K562 (cell line): ENCODE results near the gene MYO1A. TPM values are rescaled to one million over a fixed set of nuclear protein-coding genes. Genes with fewer than 3 reads are reported as not detected.
A peak's percentile ranks its signal among the peaks of the same experiment; 100 is the strongest.

Source experiments
- ELF1 ChIP-seq: fragments of 200-800 bp; sonication (Bioruptor generic); IDR thresholded peaks from 2 replicates; pipeline ENCODE4 v1.6.1; 2016; ENCODE audit warnings: missing genetic modification characterization, missing compliant biosample characterization
- ESRRA ChIP-seq: fragments of 450-650 bp; IDR thresholded peaks from 2 replicates; pipeline ENCODE4 v1.6.1; 2014; ENCODE audit warnings: low read depth, mild to moderate bottlenecking, moderate library complexity, borderline replicate concordance
- GTF2E2 ChIP-seq: fragments of 200-800 bp; sonication (Bioruptor generic); IDR thresholded peaks from 2 replicates; pipeline ENCODE4 v1.6.1; 2016; ENCODE audit warnings: missing genetic modification characterization, missing compliant biosample characterization
- HNRNPL ChIP-seq: fragments of 200-400 bp; formaldehyde crosslinking; IDR thresholded peaks from 2 replicates; pipeline ENCODE4 v1.6.1; 2017; ENCODE audit warnings: low read depth, mild to moderate bottlenecking, low read length
- KDM4B ChIP-seq, 2 experiments: fragments of 450-650 bp in 1 of 2; sonication (generic) in 1 of 2; IDR thresholded peaks; 2 replicates each; pipeline ENCODE4 v1.6.1; 2016 to 2017; ENCODE audit warnings: borderline replicate concordance in 2 of 2, antibody characterized with exemption in 1 of 2, low read depth in 1 of 2, mild to moderate bottlenecking in 1 of 2
- MCM7 ChIP-seq, 2 experiments: fragments of 450-650 bp; IDR thresholded peaks; 2 replicates each; pipeline ENCODE4 v1.6.1; 2016 to 2018
- NCOR1 ChIP-seq: fragments of 450-650 bp; IDR thresholded peaks from 2 replicates; pipeline ENCODE4 v1.6.1; 2016; ENCODE audit warnings: mild to moderate bottlenecking, moderate library complexity
- NFIC ChIP-seq: fragments of 450-650 bp; IDR thresholded peaks from 2 replicates; pipeline ENCODE4 v1.6.1; 2017; ENCODE audit warnings: mild to moderate bottlenecking, inconsistent platforms
- POLR2H ChIP-seq: IDR thresholded peaks from 2 replicates; pipeline ENCODE4 v1.6.1; 2016; ENCODE audit warnings: missing genetic modification characterization, low read depth, mild to moderate bottlenecking, control low read depth, missing compliant biosample characterization, moderate library complexity
- PTTG1 ChIP-seq: fragments of 450-650 bp; IDR thresholded peaks from 2 replicates; pipeline ENCODE4 v1.6.1; 2016; ENCODE audit warnings: low read depth, mild to moderate bottlenecking, missing genetic modification characterization, missing compliant biosample characterization
- RBM25 ChIP-seq: fragments of 200-400 bp; formaldehyde crosslinking; IDR thresholded peaks from 2 replicates; pipeline ENCODE4 v1.6.1; 2018; ENCODE audit warnings: low read length, low read depth, moderate library complexity; ENCODE audit not compliant: severe bottlenecking
- RREB1 ChIP-seq: fragments of 250-450 bp; sonication (Bioruptor Pico); IDR thresholded peaks from 2 replicates; pipeline ENCODE4 v1.4.0; 2020
- SIN3B ChIP-seq: fragments of 450-650 bp; IDR thresholded peaks from 2 replicates; pipeline ENCODE4 v1.6.1; 2017; ENCODE audit warnings: low read depth, mild to moderate bottlenecking, moderate library complexity
- TAL1 ChIP-seq: fragments of 450-650 bp; IDR thresholded peaks from 2 replicates; pipeline ENCODE4 v1.6.1; 2016; ENCODE audit warnings: mild to moderate bottlenecking
- TOE1 ChIP-seq, 2 experiments: fragments of 450-650 bp in 1 of 2; sonication (generic) in 1 of 2; formaldehyde crosslinking in 1 of 2; IDR thresholded peaks; 2 replicates each; pipeline versions ENCODE4 v1.7.1 to v1.8.0; 2016 to 2022; ENCODE audit warnings: borderline replicate concordance in 2 of 2, mild to moderate bottlenecking in 2 of 2, antibody characterized with exemption in 1 of 2, inconsistent platforms in 1 of 2, low read depth in 1 of 2, missing genetic modification reagents in 1 of 2, moderate library complexity in 1 of 2
- ZFP1 ChIP-seq: fragments of 450-650 bp; formaldehyde crosslinking; IDR thresholded peaks from 2 replicates; pipeline ENCODE4 v1.4.0; 2020; ENCODE audit warnings: mild to moderate bottlenecking, mixed read lengths
- ZNF354B ChIP-seq: fragments of 250-450 bp; sonication (Bioruptor Pico); IDR thresholded peaks from 2 replicates; pipeline ENCODE4 v1.4.0; 2020
- ZNF561 ChIP-seq: fragments of 450-650 bp; formaldehyde crosslinking; conservative IDR thresholded peaks from 2 replicates; pipeline ENCODE4 v1.4.0; 2020; ENCODE audit warnings: mild to moderate bottlenecking, moderate library complexity
- ZNF589 ChIP-seq: fragments of 200-800 bp; sonication (Bioruptor generic); IDR thresholded peaks from 2 replicates; pipeline ENCODE4 v1.6.1; 2016; ENCODE audit warnings: low read depth, missing genetic modification characterization, missing compliant biosample characterization
- polyA plus RNA-seq, 8 experiments: library from polyadenylated mRNA; depleted of rRNA in 4 of 8; stranded (reverse) in 5 of 8; unstranded in 3 of 8; fragments of >200 nt; fragmentation: Nextera tagmentation in 2 of 8; fragmentation: Illumina TruSeq in 1 of 8; extraction: Ambion mirVana in 2 of 8; extraction: Trizol in 1 of 8; gene quantifications; 2 replicates each; pipeline versions ENCODE4 v1.2.1 to v1.2.3, GENCODE V29; 2011 to 2014; ENCODE audit warnings: inconsistent platforms in 1 of 8, missing spikeins in 1 of 8
- total RNA-seq, 7 experiments: library from RNA; depleted of rRNA in 6 of 7; stranded (reverse); fragments of >200 nt in 6 of 7; fragmentation: Illumina TruSeq in 2 of 7; extraction: Trizol in 2 of 7; gene quantifications; 2 replicates each; pipeline versions ENCODE4 v1.2.1 to v1.2.3, GENCODE V29; 2011 to 2021; ENCODE audit warnings: low replicate concordance in 1 of 7
- TF ChIP-seq, protein P1 (sequence below): fragments of 150-350 bp; IDR thresholded peaks from 2 replicates; pipeline ENCODE4 v1.6.1; 2014; ENCODE audit warnings: low read depth, mild to moderate bottlenecking, low read length, borderline replicate concordance

The MYO1A gene
- total and polyA plus RNA-seq, 9 of the 15 experiments (the other 6 are each of a cell fraction or from before 2014, with no cell fraction given) = 0.03 to 0.29 (median 0.14) TPM; not detected in 2

DNA sequence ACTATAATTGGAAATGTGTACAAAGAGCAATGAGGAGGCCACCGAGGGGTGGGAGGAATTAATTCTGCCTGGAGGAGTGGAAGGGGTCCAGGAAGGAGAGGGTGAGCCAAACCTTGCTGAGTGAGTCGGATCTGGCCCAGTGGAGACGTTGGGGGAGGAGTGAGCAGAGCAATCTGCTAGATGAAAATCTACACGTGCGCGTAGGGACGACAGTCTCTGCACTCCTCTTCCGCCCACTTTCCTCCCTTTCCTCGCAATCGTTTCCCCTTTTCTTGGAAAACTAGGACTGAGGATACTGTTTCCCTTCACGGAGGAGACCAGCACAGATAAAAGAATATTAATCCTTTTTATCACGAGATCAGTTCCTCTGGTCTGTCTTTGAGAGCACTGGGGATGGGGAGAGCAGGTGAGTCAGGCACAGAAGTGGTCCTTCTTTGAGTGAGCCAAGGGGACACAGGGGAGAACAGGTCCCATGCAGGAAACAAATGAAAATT lies 36.1 kb upstream of the MYO1A start (continued):
- TF ChIP-seq POLR2H (tag) (no peak), ELF1 (tag) (peak; percentile 49; the same call in 1 of the 2 replicates), ZNF354B (CRISPR knock-in tag) (no peak), TOE1 (IDR thresholded peaks at IDR 0.05; ENCODE audit: borderline replicate concordance) (0 out of 2 replicates have a peak, but pooled peaks have one; percentile 39), TOE1 (CRISPR knock-in tag; IDR thresholded peaks at IDR 0.05; ENCODE audit: borderline replicate concordance, low read depth) (no peak), HNRNPL (no peak), GTF2E2 (tag) (no peak), NFIC (0 out of 2 replicates have a peak, but pooled peaks have one; percentile 0), NCOR1 (0 out of 2 replicates have a peak, but pooled peaks have one; percentile 12), ZFP1 (no peak), SIN3B (no peak), PTTG1 (no peak), RREB1 (CRISPR knock-in tag) (no peak), ZNF589 (CRISPR knock-in tag) (0 out of 2 replicates have a peak, but pooled peaks have one; percentile 55), KDM4B (IDR thresholded peaks at IDR 0.05; ENCODE audit: borderline replicate concordance in 2 of 2, low read depth in 1 of 2) (0 out of 4 replicates have a peak, but pooled peaks of 1 of the 2 experiments have one; percentile 40), ZNF561 (no peak), RBM25 (no peak), MCM7 (IDR thresholded peaks at IDR 0.05) (no peak), ESRRA (no peak), TAL1 (no peak)
- TF ChIP-seq, protein P1, sequence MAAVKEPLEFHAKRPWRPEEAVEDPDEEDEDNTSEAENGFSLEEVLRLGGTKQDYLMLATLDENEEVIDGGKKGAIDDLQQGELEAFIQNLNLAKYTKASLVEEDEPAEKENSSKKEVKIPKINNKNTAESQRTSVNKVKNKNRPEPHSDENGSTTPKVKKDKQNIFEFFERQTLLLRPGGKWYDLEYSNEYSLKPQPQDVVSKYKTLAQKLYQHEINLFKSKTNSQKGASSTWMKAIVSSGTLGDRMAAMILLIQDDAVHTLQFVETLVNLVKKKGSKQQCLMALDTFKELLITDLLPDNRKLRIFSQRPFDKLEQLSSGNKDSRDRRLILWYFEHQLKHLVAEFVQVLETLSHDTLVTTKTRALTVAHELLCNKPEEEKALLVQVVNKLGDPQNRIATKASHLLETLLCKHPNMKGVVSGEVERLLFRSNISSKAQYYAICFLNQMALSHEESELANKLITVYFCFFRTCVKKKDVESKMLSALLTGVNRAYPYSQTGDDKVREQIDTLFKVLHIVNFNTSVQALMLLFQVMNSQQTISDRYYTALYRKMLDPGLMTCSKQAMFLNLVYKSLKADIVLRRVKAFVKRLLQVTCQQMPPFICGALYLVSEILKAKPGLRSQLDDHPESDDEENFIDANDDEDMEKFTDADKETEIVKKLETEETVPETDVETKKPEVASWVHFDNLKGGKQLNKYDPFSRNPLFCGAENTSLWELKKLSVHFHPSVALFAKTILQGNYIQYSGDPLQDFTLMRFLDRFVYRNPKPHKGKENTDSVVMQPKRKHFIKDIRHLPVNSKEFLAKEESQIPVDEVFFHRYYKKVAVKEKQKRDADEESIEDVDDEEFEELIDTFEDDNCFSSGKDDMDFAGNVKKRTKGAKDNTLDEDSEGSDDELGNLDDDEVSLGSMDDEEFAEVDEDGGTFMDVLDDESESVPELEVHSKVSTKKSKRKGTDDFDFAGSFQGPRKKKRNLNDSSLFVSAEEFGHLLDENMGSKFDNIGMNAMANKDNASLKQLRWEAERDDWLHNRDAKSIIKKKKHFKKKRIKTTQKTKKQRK = no peak
